ENCODE data around the gene GSTM5.
A peak's percentile ranks its signal among the peaks of the same experiment; 100 is the strongest.
"Not testable (repeated sequence)": the region's sequence is repeated elsewhere in the genome, so short reads cannot be mapped to it uniquely, and the experiment has no call there.

GSTM5 gene

GRCh38 chr1:109739738-109740614, 27.9 kb downstream of the GSTM5 start:
- DNase-seq, result peak; percentile 89
- H3K9me3 ChIP-seq (ENCODE audit: severe bottlenecking), result peaks cover 4% of the 10 kb centered on the region
- H3K4me3 ChIP-seq (ENCODE audit: low read depth, low read length), result peak overlapping the region; percentile 58
- H3K36me3 ChIP-seq, result peaks cover 24% of the 10 kb centered on the region
- TF ChIP-seq CTCF (IDR thresholded peaks at IDR 0.05; ENCODE audit: low read depth, low read length), result no peak
- H3K27me3 ChIP-seq (ENCODE audit: insufficient read depth, low read depth, severe bottlenecking), result no peaks in the 10 kb centered on the region
- H3K27ac ChIP-seq, result peak overlapping the region; percentile 72

DNA sequence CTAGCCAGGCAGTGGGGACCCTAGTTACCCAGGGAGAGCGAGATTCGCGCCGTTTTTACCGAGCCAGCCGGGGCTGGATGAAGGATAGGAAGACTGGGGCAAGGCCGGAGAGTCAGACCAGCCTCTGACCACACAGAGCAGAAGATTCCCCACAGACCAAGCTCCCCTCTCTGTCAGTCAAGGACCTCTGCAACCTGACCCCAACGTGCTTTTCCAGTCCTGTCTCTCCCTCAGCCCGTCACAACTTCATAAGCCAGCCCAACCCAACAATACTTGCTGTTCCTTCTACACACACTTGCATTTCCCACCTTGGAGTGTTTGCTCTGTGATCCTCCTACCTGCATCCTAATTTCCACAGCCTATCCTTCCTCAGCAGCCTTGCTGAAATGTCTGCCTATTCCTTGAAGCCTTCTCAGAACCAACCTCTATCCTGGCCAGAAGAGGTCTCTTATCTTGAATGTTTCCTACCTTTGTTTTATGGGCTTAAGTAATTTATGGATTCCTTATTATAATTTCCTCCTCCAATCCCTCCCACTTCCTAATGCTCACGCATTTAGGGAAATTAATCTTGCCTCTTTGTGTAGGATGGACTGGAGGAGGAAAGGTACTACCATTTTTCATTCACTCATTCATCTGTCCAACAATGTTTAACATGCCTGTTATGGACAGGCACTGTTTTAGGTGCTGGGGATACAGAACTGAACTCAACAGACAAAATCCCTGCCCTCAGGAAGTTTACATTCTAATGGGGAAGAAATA, 28.7 kb downstream of the GSTM5 start, which contains the start of gene GSTM3:
Gene GSTM3, minus strand, starts transcription at position 424 of the 759 bp plus-strand sequence. CDS start 751 bp downstream, outside the sequence.
- TF ChIP-seq CTCF (IDR thresholded peaks at IDR 0.05; ENCODE audit: low read depth, low read length), result no peak
- Histone ChIP-seq H3K4me3 (ENCODE audit: low read depth, low read length) (peak within 1 kb of the TSS; percentile 58), H3K27me3 (ENCODE audit: insufficient read depth, low read depth, severe bottlenecking) (no peaks in the 10 kb centered on the region), H3K9me3 (ENCODE audit: severe bottlenecking) (peaks cover 4% of the 10 kb centered on the region), H3K27ac (peak within 1 kb of the TSS; percentile 72), H3K36me3 (peaks cover 24% of the 10 kb centered on the region)
- no peak for DNase-seq

DNA sequence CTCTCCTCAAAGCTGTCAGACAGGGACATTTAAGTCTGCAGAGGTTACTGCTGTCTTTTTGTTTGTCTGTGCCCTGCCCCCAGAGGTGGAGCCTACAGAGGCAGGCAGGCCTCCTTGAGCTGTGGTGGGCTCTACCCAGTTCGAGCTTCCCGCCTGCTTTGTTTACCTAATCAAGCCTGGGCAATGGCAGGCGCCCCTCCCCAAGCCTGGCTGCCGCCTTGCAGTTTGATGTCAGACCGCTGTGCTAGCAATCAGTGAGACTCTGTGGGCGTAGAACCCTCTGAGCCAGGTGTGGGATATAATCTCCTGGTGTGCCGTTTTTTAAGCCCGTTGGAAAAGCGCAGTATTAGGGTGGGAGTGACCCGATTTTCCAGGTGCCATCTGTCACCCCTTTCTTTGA, 36.3 kb downstream of the GSTM5 start:
- H3K9me3 ChIP-seq (ENCODE audit: severe bottlenecking), result peaks cover 23% of the 10 kb centered on the region
- not testable (repeated sequence) for H3K27me3 ChIP-seq (ENCODE audit: insufficient read depth, low read depth, severe bottlenecking); H3K27ac ChIP-seq; DNase-seq; H3K36me3 ChIP-seq; H3K4me3 ChIP-seq (ENCODE audit: low read depth, low read length)

DNA sequence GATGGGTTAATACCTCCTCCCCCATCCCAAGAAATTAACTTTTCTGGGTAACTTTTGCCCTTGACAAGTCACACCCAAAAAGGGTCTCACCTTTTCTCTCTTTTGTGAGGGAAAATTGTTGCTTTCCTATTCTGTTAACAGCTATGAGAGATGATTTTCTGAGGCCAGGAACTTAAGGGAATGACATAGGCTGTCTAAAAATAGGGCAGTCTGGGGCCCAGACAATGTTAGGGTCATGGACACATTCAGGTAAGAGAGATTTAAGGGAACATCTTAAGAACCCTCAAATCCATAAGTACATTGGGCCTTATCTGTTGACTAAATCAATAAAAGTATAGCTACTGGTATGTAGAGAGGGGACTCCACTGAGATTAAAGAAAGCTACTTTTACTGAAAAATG, 37.2 kb downstream of the GSTM5 start:
- H3K27me3 ChIP-seq (ENCODE audit: insufficient read depth, low read depth, severe bottlenecking), result no peaks in the 10 kb centered on the region
- H3K4me3 ChIP-seq (ENCODE audit: low read depth, low read length), result no peak overlapping the region
- DNase-seq, result no peak

GRCh38 chr1:109750241-109750882, 38.3 kb downstream of the GSTM5 start:
- no peak overlapping the region for H3K4me3 ChIP-seq (ENCODE audit: low read depth, low read length)
- TF ChIP-seq CTCF (IDR thresholded peaks at IDR 0.05; ENCODE audit: low read depth, low read length), result no peak

More for the DNA sequence above, 37.2 kb downstream of the GSTM5 start:
- H3K27ac ChIP-seq, result no peak overlapping the region
- no peaks in the 10 kb centered on the region for H3K36me3 ChIP-seq
- H3K9me3 ChIP-seq (ENCODE audit: severe bottlenecking), result peaks cover 23% of the 10 kb centered on the region
- TF ChIP-seq CTCF (IDR thresholded peaks at IDR 0.05; ENCODE audit: low read depth, low read length), result no peak

DNA sequence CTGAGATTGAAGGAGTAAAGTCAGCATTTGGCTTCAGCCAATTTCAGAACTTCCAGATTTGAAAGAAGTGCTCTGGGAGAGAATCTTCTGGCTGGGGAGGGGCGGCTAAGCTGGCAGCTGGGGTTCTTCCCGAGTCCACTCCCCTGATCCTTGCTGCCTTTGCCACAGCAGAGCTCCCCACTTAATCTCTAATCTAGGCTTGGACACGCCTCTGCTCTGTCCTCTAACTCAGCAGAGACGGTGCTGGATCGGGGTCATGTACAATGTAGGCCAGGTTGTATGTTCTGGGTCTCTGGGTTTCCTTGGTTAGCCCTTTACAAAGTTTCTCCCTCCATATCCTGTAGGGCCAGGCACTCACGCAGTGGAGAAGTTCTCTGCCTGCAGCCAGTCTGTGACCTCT, 38.9 kb downstream of the GSTM5 start:
- peak; percentile 78 for DNase-seq
- Histone ChIP-seq H3K36me3 (no peaks in the 10 kb centered on the region), H3K4me3 (ENCODE audit: low read depth, low read length) (no peak overlapping the region), H3K9me3 (ENCODE audit: severe bottlenecking) (peaks cover 23% of the 10 kb centered on the region), H3K27me3 (ENCODE audit: insufficient read depth, low read depth, severe bottlenecking) (no peaks in the 10 kb centered on the region), H3K27ac (peak overlapping the region; percentile 39)
- TF ChIP-seq CTCF (IDR thresholded peaks at IDR 0.05; ENCODE audit: low read depth, low read length), result no peak

More at GRCh38 chr1:109750241-109750882, 38.3 kb downstream of the GSTM5 start:
- H3K9me3 ChIP-seq (ENCODE audit: severe bottlenecking), result peaks cover 23% of the 10 kb centered on the region
- peak; percentile 54 for DNase-seq
- H3K36me3 ChIP-seq, result no peaks in the 10 kb centered on the region
- peak overlapping the region; percentile 39 for H3K27ac ChIP-seq
- no peaks in the 10 kb centered on the region for H3K27me3 ChIP-seq (ENCODE audit: insufficient read depth, low read depth, severe bottlenecking)
